ENCODE measurements around the gene AVPR1A.
A peak's percentile ranks its signal among the peaks of the same experiment; 100 is the strongest.
"Not testable (repeated sequence)": the region's sequence is repeated elsewhere in the genome, so short reads cannot be mapped to it uniquely, and the experiment has no call there.

Gene AVPR1A

DNA sequence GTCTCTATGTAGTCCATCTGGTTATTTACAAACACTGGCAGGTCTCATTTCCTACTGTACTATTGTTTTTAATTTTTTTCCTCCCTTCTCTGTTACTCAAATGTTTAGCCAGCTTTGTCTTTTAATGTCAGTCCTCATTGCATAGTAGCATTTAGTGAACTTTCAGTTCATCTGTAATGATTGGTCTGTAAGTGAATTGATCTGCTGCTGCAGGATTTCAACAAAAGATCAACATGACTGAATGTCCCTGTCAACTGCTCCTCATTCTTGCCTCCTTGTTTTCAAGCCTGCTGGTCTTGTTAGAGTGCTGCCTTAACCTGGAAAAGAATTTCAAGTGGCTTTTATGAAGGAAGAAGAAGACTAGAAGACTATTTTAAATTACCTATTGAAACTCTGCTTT is 19.3 kb upstream of the AVPR1A start:
- Histone ChIP-seq H3F3A (ENCODE audit: insufficient read depth, low read length) (no peaks in the 10 kb centered on the region), H3K4me1 (ENCODE audit: insufficient read depth, low read length, severe bottlenecking) (no peaks in the 10 kb centered on the region), H3K36me3 (ENCODE audit: insufficient read depth, low read length) (no peaks in the 10 kb centered on the region), H4K20me1 (ENCODE audit: insufficient read depth, low read length) (no peaks in the 10 kb centered on the region), H3K27me3 (ENCODE audit: insufficient read depth, low read length) (no peaks in the 10 kb centered on the region), H3K79me2 (ENCODE audit: insufficient read depth, low read length) (no peaks in the 10 kb centered on the region), H2AFZ (ENCODE audit: low read length) (no peak overlapping the region), H3K9me3 (ENCODE audit: low read length) (no peaks in the 10 kb centered on the region), H3K4me3 (ENCODE audit: low read depth, low read length, poor library complexity, severe bottlenecking) (no peak overlapping the region), H3K4me2 (ENCODE audit: low read length) (no peak overlapping the region), H3K9me2 (ENCODE audit: low read depth, low read length) (no peaks in the 10 kb centered on the region), H3K9ac (ENCODE audit: low read length) (no peak overlapping the region), H3K27ac (ENCODE audit: low read depth, low read length, poor library complexity, severe bottlenecking) (no peak overlapping the region)
- no peak for TF ChIP-seq EZH2 (IDR thresholded peaks at IDR 0.05; ENCODE audit: borderline replicate concordance, low read length)
- TF ChIP-seq, protein P1, sequence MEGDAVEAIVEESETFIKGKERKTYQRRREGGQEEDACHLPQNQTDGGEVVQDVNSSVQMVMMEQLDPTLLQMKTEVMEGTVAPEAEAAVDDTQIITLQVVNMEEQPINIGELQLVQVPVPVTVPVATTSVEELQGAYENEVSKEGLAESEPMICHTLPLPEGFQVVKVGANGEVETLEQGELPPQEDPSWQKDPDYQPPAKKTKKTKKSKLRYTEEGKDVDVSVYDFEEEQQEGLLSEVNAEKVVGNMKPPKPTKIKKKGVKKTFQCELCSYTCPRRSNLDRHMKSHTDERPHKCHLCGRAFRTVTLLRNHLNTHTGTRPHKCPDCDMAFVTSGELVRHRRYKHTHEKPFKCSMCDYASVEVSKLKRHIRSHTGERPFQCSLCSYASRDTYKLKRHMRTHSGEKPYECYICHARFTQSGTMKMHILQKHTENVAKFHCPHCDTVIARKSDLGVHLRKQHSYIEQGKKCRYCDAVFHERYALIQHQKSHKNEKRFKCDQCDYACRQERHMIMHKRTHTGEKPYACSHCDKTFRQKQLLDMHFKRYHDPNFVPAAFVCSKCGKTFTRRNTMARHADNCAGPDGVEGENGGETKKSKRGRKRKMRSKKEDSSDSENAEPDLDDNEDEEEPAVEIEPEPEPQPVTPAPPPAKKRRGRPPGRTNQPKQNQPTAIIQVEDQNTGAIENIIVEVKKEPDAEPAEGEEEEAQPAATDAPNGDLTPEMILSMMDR (IDR thresholded peaks at IDR 0.05; ENCODE audit: low read length): no peak

DNA sequence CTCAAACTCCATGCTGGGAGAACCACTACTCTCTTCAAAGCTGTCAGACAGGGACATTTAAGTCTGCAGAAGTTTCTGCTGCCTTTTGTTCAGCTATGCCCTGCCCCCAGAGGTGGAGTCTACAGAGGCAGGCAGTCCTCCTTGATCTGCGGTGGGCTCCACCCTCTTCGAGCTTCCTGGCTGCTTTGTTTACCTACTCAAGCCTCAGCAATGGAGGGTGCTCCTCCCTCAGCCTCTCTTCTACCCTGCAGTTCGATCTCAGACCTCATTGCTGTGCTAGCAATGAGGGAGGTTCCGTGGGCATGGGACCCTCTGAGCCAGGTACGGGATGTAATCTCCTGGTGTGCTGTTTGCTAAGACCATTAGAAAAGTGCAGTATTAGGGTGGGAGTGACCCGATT is 16.7 kb upstream of the AVPR1A start:
- H3K9ac ChIP-seq (ENCODE audit: low read length): not testable (repeated sequence)
- peak overlapping the region; percentile 33 for H3K4me3 ChIP-seq (ENCODE audit: low read depth, low read length, poor library complexity, severe bottlenecking)

DNA sequence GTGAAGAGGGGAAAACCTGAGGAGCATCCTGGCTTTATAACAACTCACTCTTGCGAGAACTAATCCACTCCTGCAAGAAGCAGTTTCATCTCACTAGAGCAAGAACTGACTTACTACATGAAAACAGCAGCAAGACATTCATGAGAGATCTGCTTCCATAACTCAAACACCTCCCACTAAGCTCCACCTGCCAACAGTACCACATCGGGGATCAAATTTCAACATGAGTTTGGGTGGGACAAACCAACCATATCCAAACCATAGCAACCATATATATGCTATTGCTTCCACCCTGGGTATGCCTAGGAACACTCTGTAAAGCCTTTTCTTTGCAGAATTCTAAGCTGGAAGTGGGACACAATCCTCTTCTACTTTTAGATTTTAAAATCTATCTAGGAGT is 13.9 kb upstream of the AVPR1A start:
- no peaks in the 10 kb centered on the region for H3K27me3 ChIP-seq (ENCODE audit: insufficient read depth, low read length)

More for the DNA sequence above, 16.7 kb upstream of the AVPR1A start:
- not testable (repeated sequence) for H3K9me2 ChIP-seq (ENCODE audit: low read depth, low read length); H3K9me3 ChIP-seq (ENCODE audit: low read length); H3K4me1 ChIP-seq (ENCODE audit: insufficient read depth, low read length, severe bottlenecking); H2AFZ ChIP-seq (ENCODE audit: low read length); H3K27ac ChIP-seq (ENCODE audit: low read depth, low read length, poor library complexity, severe bottlenecking); H4K20me1 ChIP-seq (ENCODE audit: insufficient read depth, low read length); H3K4me2 ChIP-seq (ENCODE audit: low read length); H3F3A ChIP-seq (ENCODE audit: insufficient read depth, low read length); H3K79me2 ChIP-seq (ENCODE audit: insufficient read depth, low read length); H3K36me3 ChIP-seq (ENCODE audit: insufficient read depth, low read length); H3K27me3 ChIP-seq (ENCODE audit: insufficient read depth, low read length)

DNA sequence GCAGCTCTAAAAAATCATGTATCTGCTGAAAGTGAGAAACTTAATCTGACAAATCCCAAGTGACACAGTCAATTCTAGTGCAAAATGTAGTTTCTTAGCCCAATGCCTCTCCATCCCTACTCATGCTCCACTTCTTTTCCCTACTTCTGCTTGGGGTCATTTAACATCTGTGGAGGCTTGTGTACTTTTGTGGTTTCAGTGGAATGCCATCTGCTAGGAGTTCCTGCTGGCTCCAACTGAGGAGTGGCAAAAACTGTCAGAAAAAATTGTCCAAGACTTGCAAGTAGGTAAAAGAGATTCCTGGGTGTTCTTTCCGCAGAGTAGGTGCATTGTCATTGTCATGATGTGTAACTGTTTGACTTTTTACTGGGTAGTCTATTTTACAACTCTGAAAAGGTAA is 12.5 kb upstream of the AVPR1A start:
- H3K4me1 ChIP-seq (ENCODE audit: insufficient read depth, low read length, severe bottlenecking): no peaks in the 10 kb centered on the region
- H3K27ac ChIP-seq (ENCODE audit: low read depth, low read length, poor library complexity, severe bottlenecking): no peak overlapping the region

More for the DNA sequence above, 13.9 kb upstream of the AVPR1A start:
- Histone ChIP-seq H3K4me2 (ENCODE audit: low read length) (no peak overlapping the region), H3K27ac (ENCODE audit: low read depth, low read length, poor library complexity, severe bottlenecking) (no peak overlapping the region), H3K9ac (ENCODE audit: low read length) (no peak overlapping the region), H2AFZ (ENCODE audit: low read length) (no peak overlapping the region), H3K9me2 (ENCODE audit: low read depth, low read length) (no peaks in the 10 kb centered on the region), H3K4me3 (ENCODE audit: low read depth, low read length, poor library complexity, severe bottlenecking) (no peak overlapping the region), H3K36me3 (ENCODE audit: insufficient read depth, low read length) (no peaks in the 10 kb centered on the region), H3K79me2 (ENCODE audit: insufficient read depth, low read length) (no peaks in the 10 kb centered on the region), H4K20me1 (ENCODE audit: insufficient read depth, low read length) (no peaks in the 10 kb centered on the region), H3K4me1 (ENCODE audit: insufficient read depth, low read length, severe bottlenecking) (no peaks in the 10 kb centered on the region), H3F3A (ENCODE audit: insufficient read depth, low read length) (no peaks in the 10 kb centered on the region), H3K9me3 (ENCODE audit: low read length) (no peaks in the 10 kb centered on the region)
- TF ChIP-seq, protein P1 (IDR thresholded peaks at IDR 0.05; ENCODE audit: low read length): no peak
- TF ChIP-seq EZH2 (IDR thresholded peaks at IDR 0.05; ENCODE audit: borderline replicate concordance, low read length): no peak

More for the DNA sequence above, 12.5 kb upstream of the AVPR1A start:
- Histone ChIP-seq H2AFZ (ENCODE audit: low read length) (no peak overlapping the region), H3K79me2 (ENCODE audit: insufficient read depth, low read length) (no peaks in the 10 kb centered on the region), H3K9me3 (ENCODE audit: low read length) (no peaks in the 10 kb centered on the region), H3K9ac (ENCODE audit: low read length) (no peak overlapping the region), H3K27me3 (ENCODE audit: insufficient read depth, low read length) (no peaks in the 10 kb centered on the region), H3K36me3 (ENCODE audit: insufficient read depth, low read length) (no peaks in the 10 kb centered on the region), H3F3A (ENCODE audit: insufficient read depth, low read length) (no peaks in the 10 kb centered on the region), H4K20me1 (ENCODE audit: insufficient read depth, low read length) (no peaks in the 10 kb centered on the region), H3K9me2 (ENCODE audit: low read depth, low read length) (no peaks in the 10 kb centered on the region), H3K4me2 (ENCODE audit: low read length) (no peak overlapping the region), H3K4me3 (ENCODE audit: low read depth, low read length, poor library complexity, severe bottlenecking) (no peak overlapping the region)
- TF ChIP-seq, protein P1 (IDR thresholded peaks at IDR 0.05; ENCODE audit: low read length): no peak
- TF ChIP-seq EZH2 (IDR thresholded peaks at IDR 0.05; ENCODE audit: borderline replicate concordance, low read length): no peak

Data from OCI-LY1 (cell line).